Activated naive CD8-positive, alpha-beta T cell treated with anti-CD3 and anti-CD28 coated beads for 36 hours (primary cell): ENCODE results near the gene INPP5E. TPM values are rescaled to one million over a fixed set of nuclear protein-coding genes. Genes with fewer than 3 reads are reported as not detected.

Experiments
- DNase-seq: peaks from one replicate; pipeline ENCODE4 v3.0.0; 2021
- H3K27ac Mint-ChIP-seq: one replicate; pipeline ENCODE4 v1.8.0; 2022; ENCODE audit warnings: mild to moderate bottlenecking, moderate library complexity, mixed read lengths
- H3K27me3 Mint-ChIP-seq: one replicate; pipeline ENCODE4 v1.8.0; 2022; ENCODE audit warnings: mild to moderate bottlenecking, mixed read lengths
- H3K36me3 Mint-ChIP-seq: one replicate; pipeline ENCODE4 v1.8.0; 2021; ENCODE audit warnings: mild to moderate bottlenecking, mixed read lengths
- H3K4me1 Mint-ChIP-seq: one replicate; pipeline ENCODE4 v1.8.0; 2021; ENCODE audit warnings: mixed read lengths
- H3K4me3 Mint-ChIP-seq: one replicate; pipeline ENCODE4 v1.8.0; 2022; ENCODE audit warnings: mild to moderate bottlenecking, moderate library complexity, mixed read lengths
- H3K9me3 Mint-ChIP-seq: one replicate; pipeline ENCODE4 v1.8.0; 2022; ENCODE audit warnings: mixed read lengths
- total RNA-seq, 2 experiments: library from RNA; stranded (reverse); gene quantifications; one replicate each; pipeline ENCODE4 v1.2.3, GENCODE V29; 2021

Gene INPP5E
- total RNA-seq, 2 experiments from 2014 or later = 10.9 to 12.1 TPM

DNA sequence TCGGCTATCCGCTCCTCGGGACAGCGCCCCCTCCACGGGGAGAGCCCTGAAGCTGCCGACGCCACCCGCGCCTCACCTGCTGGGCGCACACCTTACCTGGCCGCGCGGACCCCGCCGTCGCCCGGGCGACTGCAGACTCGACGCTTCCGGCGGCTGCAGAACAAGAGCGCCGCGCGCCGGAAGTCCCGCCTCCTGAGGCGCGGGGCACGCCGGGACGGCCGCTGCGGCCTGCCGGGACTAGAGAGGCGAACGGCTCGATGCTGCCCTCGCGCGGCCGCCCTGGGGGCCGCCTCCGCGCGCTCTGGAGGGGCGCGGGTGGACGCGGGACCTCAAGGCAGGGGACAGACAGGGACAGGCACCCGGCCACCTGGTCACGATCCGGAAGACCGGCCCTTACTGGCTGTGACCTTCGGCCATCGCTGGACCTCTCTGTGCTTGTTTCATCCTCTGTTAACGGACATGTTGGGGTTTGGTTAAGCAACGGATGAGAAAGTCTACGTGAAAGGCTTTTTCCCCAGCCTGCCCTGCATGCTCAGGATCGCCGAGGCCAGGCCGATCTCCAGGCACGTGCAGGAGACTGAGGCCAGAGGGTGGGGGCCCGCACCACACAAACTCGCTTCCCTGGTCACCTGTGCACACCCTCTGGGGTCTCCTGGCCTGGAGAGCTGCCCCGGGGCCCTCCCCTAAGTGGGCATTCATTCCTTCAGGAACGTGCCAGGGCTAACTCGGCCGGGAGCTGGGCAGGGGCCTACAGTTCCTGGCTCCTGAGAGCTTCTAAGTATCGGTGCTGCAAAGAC is 39.4 kb downstream of the INPP5E start, which contains the start of gene SNAPC4:
TSS of gene SNAPC4 (minus strand) at position 133 of the 797 bp plus-strand sequence. CDS start 1,742 bp downstream, outside the sequence.
- H3K36me3 Mint-ChIP-seq = peaks cover 56% of the 10 kb centered on the region
- peak within 1 kb of the TSS; percentile 87 for H3K27ac Mint-ChIP-seq
- DNase-seq = peak; percentile 92
- H3K9me3 Mint-ChIP-seq = no peaks in the 10 kb centered on the region
- H3K4me1 Mint-ChIP-seq = peaks cover 45% of the 10 kb centered on the region
- peak within 1 kb of the TSS; percentile 93 for H3K4me3 Mint-ChIP-seq
- H3K27me3 Mint-ChIP-seq = no peaks in the 10 kb centered on the region

DNA sequence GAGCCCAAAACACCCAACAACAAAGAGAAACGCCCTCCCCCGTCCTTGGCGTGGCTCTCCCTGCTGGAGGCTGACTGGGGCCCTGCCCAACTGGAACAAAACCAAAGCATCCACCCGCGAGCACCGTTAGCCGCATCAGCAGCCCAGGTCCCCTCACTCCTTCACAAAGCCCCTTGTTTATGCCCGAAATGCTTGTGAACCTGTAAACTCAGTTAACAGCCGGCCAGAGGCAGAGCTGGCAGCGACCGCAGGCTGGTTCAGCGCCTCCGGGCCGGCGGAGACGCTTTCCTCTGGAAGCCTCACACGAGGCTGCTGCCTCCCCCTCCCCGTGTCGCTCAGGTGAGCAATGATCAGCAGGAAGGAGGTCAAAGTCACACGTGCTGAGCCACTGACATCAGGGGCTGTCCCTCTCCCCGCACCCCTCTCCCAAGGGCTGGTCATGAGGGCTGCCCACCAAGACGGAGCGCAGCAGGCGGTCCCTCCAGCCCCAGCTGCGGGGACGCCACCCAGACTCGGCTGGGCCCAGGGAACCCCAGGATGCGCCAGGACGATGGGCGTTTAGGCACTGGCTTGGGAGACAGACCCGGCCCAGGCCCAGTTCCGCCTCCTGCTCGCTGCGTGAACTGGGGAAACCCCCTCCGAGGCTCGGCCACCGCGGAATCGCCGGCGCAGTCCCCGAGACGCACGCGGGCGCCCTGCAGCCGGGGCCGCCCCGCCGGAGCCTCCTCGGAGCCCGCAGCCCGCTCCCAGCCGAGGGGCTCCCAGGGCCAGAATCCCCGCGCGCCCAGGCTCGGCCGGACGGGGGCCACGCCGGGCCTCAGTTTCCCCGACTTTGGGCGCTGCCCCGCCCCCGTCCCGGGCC is 40.2 kb downstream of the INPP5E start:
- Mint-ChIP-seq H3K4me3 (peak overlapping the region; percentile 93), H3K9me3 (no peaks in the 10 kb centered on the region), H3K27ac (peak overlapping the region; percentile 87), H3K36me3 (peaks cover 55% of the 10 kb centered on the region), H3K27me3 (no peaks in the 10 kb centered on the region), H3K4me1 (peaks cover 37% of the 10 kb centered on the region)
- DNase-seq = peak; percentile 55

DNA sequence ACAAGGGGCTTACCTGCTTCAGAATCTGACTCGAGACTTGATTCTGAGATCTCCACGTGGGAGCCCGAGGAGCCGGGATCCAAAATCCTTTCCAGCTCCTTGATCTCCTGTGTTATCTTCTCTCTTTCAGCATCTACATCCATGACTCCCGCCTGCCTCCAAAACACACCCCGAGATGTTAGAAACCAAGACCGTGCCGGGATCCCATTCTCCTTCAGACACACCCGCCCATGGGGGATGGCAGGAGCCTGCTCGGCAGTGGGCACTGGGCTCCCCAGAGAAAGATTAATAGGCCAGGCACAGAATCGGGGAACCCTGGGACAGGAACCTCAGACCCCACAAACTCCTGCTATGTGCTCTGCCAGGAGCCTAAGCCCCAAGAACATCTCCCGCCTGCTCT is 41.4 kb downstream of the INPP5E start:
- DNase-seq = no peak
- H3K36me3 Mint-ChIP-seq = peaks cover 45% of the 10 kb centered on the region
- H3K9me3 Mint-ChIP-seq = no peaks in the 10 kb centered on the region
- H3K27me3 Mint-ChIP-seq = no peaks in the 10 kb centered on the region
- H3K4me3 Mint-ChIP-seq = peak overlapping the region; percentile 93
- H3K4me1 Mint-ChIP-seq = peaks cover 27% of the 10 kb centered on the region
- no peak overlapping the region for H3K27ac Mint-ChIP-seq

DNA sequence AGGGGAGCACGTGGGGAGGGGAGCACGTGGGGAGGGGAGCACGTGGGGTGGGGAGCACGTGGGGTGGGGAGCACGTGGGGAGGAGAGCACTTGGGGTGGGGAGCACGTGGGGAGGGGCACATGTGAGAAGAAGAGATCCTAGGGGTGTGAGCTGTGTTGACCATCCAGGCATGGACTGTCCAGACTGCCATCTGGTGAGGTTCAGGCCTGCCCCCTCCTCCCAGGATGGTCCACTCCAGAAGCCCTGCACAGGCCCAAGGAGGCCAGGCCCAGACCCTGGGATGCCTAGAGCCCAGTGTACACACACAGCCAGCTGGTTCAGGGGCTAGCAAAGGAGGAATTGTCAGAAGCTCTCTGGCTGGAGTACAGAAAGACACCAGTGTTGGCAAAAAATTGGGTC is 42.0 kb downstream of the INPP5E start:
- Mint-ChIP-seq H3K4me3 (no peak overlapping the region), H3K27ac (no peak overlapping the region), H3K4me1 (peaks cover 26% of the 10 kb centered on the region), H3K27me3 (no peaks in the 10 kb centered on the region), H3K9me3 (no peaks in the 10 kb centered on the region), H3K36me3 (peaks cover 41% of the 10 kb centered on the region)
- DNase-seq = no peak

DNA sequence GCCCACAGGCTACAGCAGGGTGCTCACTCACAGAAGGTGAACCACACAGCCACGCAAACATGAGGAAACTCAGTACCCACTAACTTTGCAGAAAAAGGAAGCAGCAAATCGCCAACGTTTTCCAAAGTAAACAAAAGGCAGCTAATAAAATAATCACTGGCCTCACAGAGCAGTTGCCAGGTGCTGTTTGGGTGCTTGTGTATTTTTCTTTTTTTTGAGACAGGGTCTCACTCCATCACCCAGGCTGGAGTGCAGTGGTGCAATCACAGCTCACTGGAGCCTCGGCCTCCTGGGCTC is 43.5 kb downstream of the INPP5E start:
- peaks cover 21% of the 10 kb centered on the region for H3K4me1 Mint-ChIP-seq
- H3K4me3 Mint-ChIP-seq = no peak overlapping the region
- no peak overlapping the region for H3K27ac Mint-ChIP-seq

DNA sequence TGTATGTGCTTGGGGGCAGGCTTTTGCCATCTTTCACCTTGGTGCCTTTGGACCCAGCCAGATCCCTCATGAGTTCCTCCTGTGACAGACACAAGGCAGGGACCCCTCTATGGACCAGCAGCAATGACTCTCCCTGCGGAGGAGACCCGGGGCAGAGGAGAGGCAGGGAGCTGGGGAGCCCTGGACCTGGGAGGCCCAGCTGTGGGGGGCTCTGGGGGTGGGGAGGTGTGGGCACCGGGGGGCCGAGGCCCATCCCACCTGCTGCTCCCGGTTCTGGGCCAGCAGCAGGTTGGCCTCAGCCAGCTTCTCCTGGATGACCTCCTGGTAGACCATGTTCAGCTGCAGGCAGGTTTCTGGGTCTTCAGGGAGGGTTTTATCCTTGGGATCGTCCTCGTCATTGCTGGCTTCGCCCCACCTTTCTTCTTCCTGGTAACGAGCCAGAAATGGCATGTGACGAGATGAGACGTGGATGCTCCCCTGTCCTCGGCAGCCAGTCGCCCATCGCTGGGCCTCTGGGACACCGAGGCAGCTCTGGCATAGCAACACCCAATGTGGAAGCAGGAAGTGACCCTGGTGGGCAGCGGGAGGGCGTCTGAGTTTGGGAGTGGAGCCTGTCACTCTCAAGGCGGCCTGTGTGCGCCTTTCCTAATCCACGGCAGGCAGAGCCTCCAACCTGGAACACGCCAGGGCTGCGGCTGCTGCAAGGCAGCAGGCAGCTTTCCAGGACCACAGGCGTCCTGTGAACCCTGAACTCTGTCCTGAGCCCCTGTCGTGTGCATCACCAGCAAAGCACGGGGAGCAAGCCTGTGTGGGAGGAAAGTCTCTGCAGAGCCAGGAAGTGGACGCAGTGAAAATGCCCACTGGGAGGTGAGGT is 44.1 kb downstream of the INPP5E start:
- H3K36me3 Mint-ChIP-seq = peaks cover 30% of the 10 kb centered on the region
- H3K27ac Mint-ChIP-seq = no peak overlapping the region

More for the DNA sequence above, 43.5 kb downstream of the INPP5E start:
- Mint-ChIP-seq H3K36me3 (peaks cover 33% of the 10 kb centered on the region), H3K27me3 (no peaks in the 10 kb centered on the region), H3K9me3 (no peaks in the 10 kb centered on the region)
- DNase-seq = no peak

DNA sequence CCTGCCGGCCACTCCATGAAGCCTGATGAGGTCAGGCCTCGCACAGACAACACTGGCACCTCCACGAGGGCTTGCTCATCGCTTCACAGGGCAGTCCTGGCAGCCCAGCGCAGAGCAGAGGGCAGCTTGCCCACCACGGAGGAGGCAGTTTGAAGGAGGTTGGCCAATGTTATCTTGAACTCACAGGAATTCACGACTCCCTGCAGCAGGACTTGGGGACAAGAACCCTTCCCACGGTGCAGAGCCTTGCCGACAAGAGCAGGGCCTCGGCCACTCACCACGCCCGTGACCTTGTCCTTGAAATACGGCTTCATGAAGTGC is 44.7 kb downstream of the INPP5E start:
- no peaks in the 10 kb centered on the region for H3K27me3 Mint-ChIP-seq
- no peaks in the 10 kb centered on the region for H3K9me3 Mint-ChIP-seq
- peaks cover 16% of the 10 kb centered on the region for H3K4me1 Mint-ChIP-seq
- no peak overlapping the region for H3K27ac Mint-ChIP-seq
- no peak for DNase-seq
- no peak overlapping the region for H3K4me3 Mint-ChIP-seq
- H3K36me3 Mint-ChIP-seq = peaks cover 31% of the 10 kb centered on the region

More for the DNA sequence above, 44.1 kb downstream of the INPP5E start:
- no peak overlapping the region for H3K4me3 Mint-ChIP-seq
- H3K4me1 Mint-ChIP-seq = peaks cover 17% of the 10 kb centered on the region
- H3K27me3 Mint-ChIP-seq = no peaks in the 10 kb centered on the region
- no peak for DNase-seq
- no peaks in the 10 kb centered on the region for H3K9me3 Mint-ChIP-seq

DNA sequence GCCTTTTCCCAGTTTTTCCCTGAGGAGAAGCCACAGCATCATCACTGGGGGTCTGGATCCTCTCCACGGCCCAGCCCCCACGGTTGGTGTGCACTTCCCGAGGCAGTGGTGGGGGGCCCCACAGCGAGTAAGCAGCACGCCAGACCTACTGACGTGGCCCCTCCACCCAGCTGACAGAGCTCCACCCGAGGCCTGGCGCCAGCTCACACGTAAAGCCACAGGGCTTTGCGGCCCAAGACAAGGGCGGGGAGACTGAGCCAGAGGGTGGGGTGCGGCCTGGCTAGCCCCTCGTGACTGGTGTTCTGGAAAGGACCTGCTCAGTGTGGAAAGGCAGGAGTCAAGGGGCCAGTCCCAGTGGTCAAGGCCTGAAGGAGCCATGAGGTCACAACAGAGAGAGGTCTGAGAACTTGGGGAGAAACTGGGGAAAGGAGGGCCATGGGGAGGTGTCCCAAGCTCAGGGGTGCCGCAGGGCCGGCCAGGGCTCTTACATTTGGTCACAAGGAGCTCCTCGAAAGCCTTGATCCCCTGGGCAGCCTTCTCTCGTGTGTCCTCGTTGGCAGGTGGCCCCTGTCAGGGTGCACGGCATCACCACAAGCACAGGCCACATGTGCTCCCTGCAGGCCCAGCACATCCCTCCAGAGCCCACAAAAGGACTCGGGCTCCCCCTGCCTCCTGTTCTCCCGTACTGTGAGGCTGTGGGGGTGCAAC is 45.2 kb downstream of the INPP5E start:
- DNase-seq = no peak
- H3K36me3 Mint-ChIP-seq = peaks cover 35% of the 10 kb centered on the region
- H3K4me3 Mint-ChIP-seq = no peak overlapping the region
- no peaks in the 10 kb centered on the region for H3K9me3 Mint-ChIP-seq
- H3K27ac Mint-ChIP-seq = no peak overlapping the region
- H3K4me1 Mint-ChIP-seq = peaks cover 16% of the 10 kb centered on the region
- H3K27me3 Mint-ChIP-seq = no peaks in the 10 kb centered on the region

DNA sequence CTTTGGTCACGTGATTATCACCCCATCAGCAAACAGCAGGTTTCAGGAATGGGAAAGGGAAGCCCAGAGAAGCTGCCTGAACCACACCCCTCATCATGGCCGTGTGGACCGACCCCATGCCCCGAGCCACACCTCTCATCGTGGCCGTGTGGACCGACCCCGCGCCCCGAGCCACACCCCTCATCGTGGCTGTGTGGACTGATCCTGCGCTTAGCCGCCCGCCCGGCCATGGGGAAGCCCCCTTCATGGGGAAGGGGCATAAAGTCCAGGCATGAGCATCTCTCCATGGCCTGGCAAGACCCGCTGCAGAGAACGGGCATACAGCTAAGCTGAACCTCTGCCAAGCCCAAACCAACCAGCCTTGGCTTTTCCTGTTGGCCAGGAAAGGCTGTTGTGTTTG is 46.1 kb downstream of the INPP5E start:
- no peaks in the 10 kb centered on the region for H3K9me3 Mint-ChIP-seq
- peaks cover 27% of the 10 kb centered on the region for H3K36me3 Mint-ChIP-seq
- no peak overlapping the region for H3K4me3 Mint-ChIP-seq
- H3K27ac Mint-ChIP-seq = no peak overlapping the region
- peaks cover 8% of the 10 kb centered on the region for H3K4me1 Mint-ChIP-seq
- H3K27me3 Mint-ChIP-seq = no peaks in the 10 kb centered on the region
- DNase-seq = no peak

DNA sequence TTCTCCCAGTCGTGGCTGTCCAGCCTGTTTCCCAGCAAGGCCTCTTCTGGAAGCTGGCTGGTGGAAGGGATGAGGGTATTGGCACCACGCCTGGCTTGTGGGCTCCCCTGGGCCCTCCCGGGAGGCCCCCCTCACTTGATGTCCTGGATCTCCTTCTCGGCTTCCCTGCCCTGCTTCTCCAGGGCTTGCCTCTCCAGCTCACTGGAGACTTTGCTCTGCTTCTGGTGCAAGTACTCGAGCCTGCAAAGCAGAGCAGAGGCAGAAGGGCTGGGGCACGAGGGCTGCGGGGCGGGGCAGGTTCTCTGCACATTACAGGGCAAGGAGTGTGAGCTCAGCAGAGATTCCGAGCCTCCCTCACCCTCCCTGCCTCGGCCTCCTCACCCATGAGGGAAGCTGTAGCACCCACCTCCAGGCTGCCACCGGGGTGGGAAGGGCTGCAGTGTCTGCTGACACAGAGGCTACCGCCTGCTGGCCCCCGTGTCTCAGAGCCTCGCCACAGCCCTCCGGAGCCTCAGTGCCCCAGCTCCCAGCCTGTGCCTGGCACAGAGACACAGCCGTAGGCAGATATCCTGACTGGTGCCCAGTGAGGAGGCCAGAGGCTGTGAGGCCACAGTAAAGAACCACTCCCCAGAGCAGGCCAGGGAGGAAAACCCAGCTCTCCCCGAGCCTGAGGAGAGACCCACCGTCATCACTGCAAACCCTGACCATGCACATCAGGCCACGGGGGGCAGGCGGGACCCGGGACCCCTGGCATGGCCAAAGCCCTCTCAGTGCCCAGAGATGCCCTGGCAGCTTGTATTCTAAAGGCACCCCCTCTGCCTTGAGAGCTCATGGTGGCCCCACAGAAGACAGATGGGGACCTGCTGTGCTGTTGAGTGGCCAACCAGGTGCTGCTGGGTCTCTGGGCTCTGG is 46.9 kb downstream of the INPP5E start:
- no peaks in the 10 kb centered on the region for H3K27me3 Mint-ChIP-seq
- peaks cover 1% of the 10 kb centered on the region for H3K4me1 Mint-ChIP-seq
- DNase-seq = no peak
- H3K4me3 Mint-ChIP-seq = no peak overlapping the region
- H3K36me3 Mint-ChIP-seq = peaks cover 26% of the 10 kb centered on the region
- H3K27ac Mint-ChIP-seq = no peak overlapping the region
- no peaks in the 10 kb centered on the region for H3K9me3 Mint-ChIP-seq

DNA sequence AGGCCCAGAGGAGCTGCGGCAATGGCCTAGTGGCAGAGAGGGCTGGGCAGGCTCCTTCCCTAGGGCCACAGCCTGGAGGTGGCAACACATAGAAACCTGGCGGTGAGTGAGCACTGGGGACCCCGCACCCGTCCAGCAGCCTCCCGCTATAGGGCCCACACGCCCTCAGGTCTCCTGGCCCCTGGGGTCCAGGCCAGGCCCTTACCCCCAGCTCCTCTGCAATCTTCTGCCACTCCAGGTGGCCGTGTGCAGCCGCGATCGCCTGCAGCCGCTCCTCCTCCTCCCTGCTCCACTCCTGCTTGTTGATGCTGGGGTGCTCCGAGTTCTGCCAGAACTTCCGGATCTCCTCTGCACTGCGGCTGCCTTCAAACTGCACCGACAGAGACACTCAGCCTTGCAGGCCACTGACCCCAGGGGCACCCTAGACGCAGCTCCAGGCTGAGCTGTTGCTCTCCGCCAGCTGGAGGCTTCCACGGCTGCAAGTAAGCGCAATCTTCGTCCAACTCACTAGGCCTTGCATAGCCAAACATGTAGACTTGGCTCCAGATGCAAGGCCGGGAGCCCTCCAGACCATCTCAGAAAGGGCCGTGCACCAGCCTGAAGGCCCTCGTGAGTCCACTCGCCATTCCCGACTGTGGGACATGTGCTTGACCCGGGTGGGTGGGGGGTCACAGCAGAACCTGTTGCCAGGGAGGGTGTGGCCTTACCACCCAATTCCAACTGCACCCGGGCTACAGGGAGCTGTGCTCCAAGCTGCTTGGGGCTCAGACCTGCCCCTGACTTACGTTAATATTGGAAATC is 47.7 kb downstream of the INPP5E start:
- no peak overlapping the region for H3K27ac Mint-ChIP-seq

DNA sequence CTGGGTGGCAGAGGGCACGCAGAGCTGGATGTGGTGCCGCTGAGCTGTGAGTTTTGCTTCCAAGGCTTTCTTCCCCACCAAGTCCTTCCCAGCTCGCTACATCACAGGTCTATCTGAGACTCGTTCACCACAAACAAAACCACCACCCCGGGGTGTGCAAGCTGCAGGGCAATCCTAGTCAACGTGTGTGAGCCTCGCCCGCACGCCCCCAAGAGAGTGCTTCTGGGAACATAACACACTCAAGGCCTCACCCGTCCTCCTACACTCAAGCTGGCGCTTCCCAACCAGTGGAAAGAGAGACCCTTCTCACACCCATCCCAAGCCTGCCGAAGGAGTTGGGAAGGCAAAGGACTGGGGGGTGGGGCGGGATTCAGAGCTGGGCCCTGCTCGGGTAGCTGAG is 50.2 kb downstream of the INPP5E start:
- Mint-ChIP-seq H3K9me3 (no peaks in the 10 kb centered on the region), H3K36me3 (peaks cover 45% of the 10 kb centered on the region), H3K27ac (no peak overlapping the region), H3K27me3 (no peaks in the 10 kb centered on the region), H3K4me1 (peaks cover 20% of the 10 kb centered on the region), H3K4me3 (no peak overlapping the region)
- no peak for DNase-seq

More for the DNA sequence above, 47.7 kb downstream of the INPP5E start:
- peaks cover 30% of the 10 kb centered on the region for H3K36me3 Mint-ChIP-seq
- no peaks in the 10 kb centered on the region for H3K27me3 Mint-ChIP-seq
- DNase-seq = no peak
- no peaks in the 10 kb centered on the region for H3K4me1 Mint-ChIP-seq
- H3K9me3 Mint-ChIP-seq = no peaks in the 10 kb centered on the region
- no peak overlapping the region for H3K4me3 Mint-ChIP-seq

DNA sequence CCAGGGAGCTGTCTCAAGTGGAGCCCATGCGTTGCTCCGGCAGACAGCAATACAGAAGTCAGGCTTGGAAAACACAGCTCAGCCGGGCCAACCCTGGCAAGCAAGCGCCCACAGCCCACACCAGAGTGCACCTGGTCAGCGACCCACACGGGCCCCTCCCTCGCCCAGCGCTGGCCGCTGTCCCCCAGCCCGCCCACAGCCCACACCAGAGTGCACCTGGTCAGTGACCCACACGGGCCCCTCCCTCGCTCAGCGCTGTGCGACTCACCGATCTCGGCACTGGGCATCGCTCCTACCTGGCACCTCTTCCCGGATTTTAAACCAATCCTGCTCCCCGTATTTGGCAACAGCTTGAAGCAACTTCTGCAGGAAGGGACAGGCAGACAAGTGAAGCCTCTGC is 52.4 kb downstream of the INPP5E start:
- Mint-ChIP-seq H3K9me3 (no peaks in the 10 kb centered on the region), H3K4me3 (no peak overlapping the region), H3K36me3 (peaks cover 50% of the 10 kb centered on the region), H3K4me1 (peaks cover 20% of the 10 kb centered on the region), H3K27ac (no peak overlapping the region), H3K27me3 (no peaks in the 10 kb centered on the region)
- DNase-seq = no peak
